PC-3 (cell line): ENCODE measurements around the gene ATXN3. TPM values are rescaled to one million over a fixed set of nuclear protein-coding genes. Genes with fewer than 3 reads are reported as not detected.

Experiments used
- ATAC-seq: fragments of 200-7000 bp; cut with Tn5 transposase; 2 replicates; pipeline ENCODE4 v1.9.1; 2020; ENCODE audit warnings: mild to moderate bottlenecking, moderate library complexity
- BruUV-seq: library from RNA; stranded (reverse); fragments of 400-500 nt; replicated peaks from 2 replicates; lab custom pipeline; 2021; lab: Mats Ljungman, UMichigan
- CTCF ChIA-PET: fragments of 300-600 bp; sonication (Branson Sonifier 250); formaldehyde crosslinking; loops from one replicate; lab custom pipeline; 2022; ENCODE audit warnings: antibody characterized with exemption; lab: Charles Lee
- POLR2A ChIA-PET: fragments of 300-600 bp; sonication (Branson Sonifier 250); formaldehyde crosslinking; loops from one replicate; lab custom pipeline; 2022; ENCODE audit warnings: antibody characterized with exemption; ENCODE audit not compliant: unreplicated experiment; lab: Charles Lee
- DNase-seq: peaks from one replicate; pipeline ENCODE4 v3.0.0-alpha.2; 2015
- H2AFZ ChIP-seq: fragments of 300-600 bp; sonication (generic); 2 replicates; pipeline ENCODE4 v1.6.0; 2016; ENCODE audit warnings: antibody characterized with exemption, low read length
- H3F3A ChIP-seq: fragments of 300-600 bp; sonication (generic); one replicate; pipeline ENCODE4 v1.6.0; 2017; ENCODE audit warnings: antibody characterized with exemption, low read length, control low read depth, mild to moderate bottlenecking; ENCODE audit not compliant: unreplicated experiment
- H3K27ac ChIP-seq: fragments of 300-600 bp; sonication (generic); 2 replicates; pipeline ENCODE4 v1.5.1; 2016; ENCODE audit warnings: mild to moderate bottlenecking, low read length
- H3K27me3 ChIP-seq: fragments of 300-600 bp; sonication (generic); 2 replicates; pipeline ENCODE4 v1.6.1; 2016; ENCODE audit warnings: low read length, mixed read lengths
- H3K36me3 ChIP-seq: fragments of 300-600 bp; sonication (generic); 2 replicates; pipeline ENCODE4 v1.6.1; 2016; ENCODE audit warnings: low read depth, mixed run types, low read length, mixed read lengths
- H3K4me1 ChIP-seq: fragments of 300-600 bp; sonication (generic); 2 replicates; pipeline ENCODE4 v1.5.1; 2016; ENCODE audit warnings: low read length; ENCODE audit not compliant: insufficient read depth
- H3K4me2 ChIP-seq: fragments of 300-600 bp; sonication (generic); 2 replicates; pipeline ENCODE4 v1.6.0; 2016; ENCODE audit warnings: low read length
- H3K4me3 ChIP-seq: fragments of 300-600 bp; sonication (generic); 2 replicates; pipeline ENCODE4 v1.5.1; 2016; ENCODE audit warnings: mild to moderate bottlenecking, low read length, mixed read lengths
- H3K79me2 ChIP-seq: fragments of 300-600 bp; sonication (generic); 2 replicates; pipeline ENCODE4 v1.6.1; 2017; ENCODE audit warnings: low read length, mixed read lengths
- H3K9ac ChIP-seq: fragments of 300-600 bp; sonication (generic); 2 replicates; pipeline ENCODE4 v1.6.0; 2016; ENCODE audit warnings: mild to moderate bottlenecking, low read length
- H3K9me2 ChIP-seq: fragments of 300-600 bp; sonication (generic); replicated peaks from 2 replicates; pipeline ENCODE4 v1.6.1; 2016; ENCODE audit warnings: mixed run types, low read length, mixed read lengths
- H3K9me3 ChIP-seq: fragments of 300-600 bp; sonication (generic); 2 replicates; pipeline ENCODE4 v1.6.1; 2016; ENCODE audit warnings: low read length, mixed read lengths
- H4K20me1 ChIP-seq: fragments of 300-600 bp; sonication (generic); 2 replicates; pipeline ENCODE4 v1.6.1; 2016; ENCODE audit warnings: low read length, mixed read lengths
- CTCF ChIP-seq: fragments of 300-600 bp; sonication (generic); conservative IDR thresholded peaks from 2 replicates; pipeline ENCODE4 v1.5.1; 2017; ENCODE audit warnings: antibody characterized with exemption, low read depth, mild to moderate bottlenecking, low read length
- EZH2 ChIP-seq: fragments of 300-600 bp; sonication (generic); IDR thresholded peaks from one replicate; pipeline ENCODE4 v1.6.1; 2017; ENCODE audit warnings: antibody characterized with exemption, mild to moderate bottlenecking, low read length; ENCODE audit not compliant: unreplicated experiment
- EZH2phosphoT487 ChIP-seq: fragments of 300-600 bp; sonication (generic); IDR thresholded peaks from 2 replicates; pipeline ENCODE4 v1.6.1; 2018; ENCODE audit warnings: mild to moderate bottlenecking, antibody characterized with exemption, low read length, borderline replicate concordance
- intact Hi-C: fragments of 100-400 bp; cut with micrococcal nuclease; formaldehyde crosslinking; loops from 2 replicates; pipeline ENCODE4 v1.9.0; 2023
- total RNA-seq: library from RNA; depleted of rRNA; stranded (reverse); fragments of >200 nt; gene quantifications from 2 replicates; pipeline ENCODE4 v1.2.3, GENCODE V29; 2014

ATXN3 gene
- total RNA-seq, 1 experiment from 2014 or later, result 49.3 TPM

GRCh38 chr14:92122351-92122677 lies 15.9 kb upstream of the ATXN3 start:
- TF ChIP-seq EZH2, result no peak
- TF ChIP-seq EZH2phosphoT487, result no peak
- no peak for TF ChIP-seq CTCF
- no peaks in the 10 kb centered on the region for H3K9me2 ChIP-seq
- BruUV-seq, result no TSS peak
- peaks cover 13% of the 10 kb centered on the region; the same call in 1 of the 2 replicates for H3K36me3 ChIP-seq
- H3K79me2 ChIP-seq, result peaks cover 62% of the 10 kb centered on the region
- intact Hi-C loops, result no loop called here
- ChIA-PET CTCF (interaction anchor here (1.8 kb wide), 1 partner anchor 16 kb away, joined by 18 read pairs; the partner anchor contains the start of gene ATXN3), POLR2A (interaction anchor here (1.1 kb wide), 1 partner anchor 16 kb away, joined by 3 read pairs; the partner anchor contains the start of gene ATXN3)
- no peaks in the 10 kb centered on the region for H4K20me1 ChIP-seq
- H3K9ac ChIP-seq, result peak overlapping the region; percentile 99
- ATAC-seq (peak; percentile 21), DNase-seq (peak; percentile 7)
- peak overlapping the region; percentile 99 for H3K4me3 ChIP-seq
- no peaks in the 10 kb centered on the region for H3K27me3 ChIP-seq
- H2AFZ ChIP-seq, result peak overlapping the region; percentile 96
- peaks cover 14% of the 10 kb centered on the region; the same call in 1 of the 2 replicates for H3K4me1 ChIP-seq
- no peaks in the 10 kb centered on the region for H3F3A ChIP-seq
- H3K27ac ChIP-seq, result peak overlapping the region; percentile 78
- no peaks in the 10 kb centered on the region for H3K9me3 ChIP-seq
- peak overlapping the region; percentile 90 for H3K4me2 ChIP-seq

DNA sequence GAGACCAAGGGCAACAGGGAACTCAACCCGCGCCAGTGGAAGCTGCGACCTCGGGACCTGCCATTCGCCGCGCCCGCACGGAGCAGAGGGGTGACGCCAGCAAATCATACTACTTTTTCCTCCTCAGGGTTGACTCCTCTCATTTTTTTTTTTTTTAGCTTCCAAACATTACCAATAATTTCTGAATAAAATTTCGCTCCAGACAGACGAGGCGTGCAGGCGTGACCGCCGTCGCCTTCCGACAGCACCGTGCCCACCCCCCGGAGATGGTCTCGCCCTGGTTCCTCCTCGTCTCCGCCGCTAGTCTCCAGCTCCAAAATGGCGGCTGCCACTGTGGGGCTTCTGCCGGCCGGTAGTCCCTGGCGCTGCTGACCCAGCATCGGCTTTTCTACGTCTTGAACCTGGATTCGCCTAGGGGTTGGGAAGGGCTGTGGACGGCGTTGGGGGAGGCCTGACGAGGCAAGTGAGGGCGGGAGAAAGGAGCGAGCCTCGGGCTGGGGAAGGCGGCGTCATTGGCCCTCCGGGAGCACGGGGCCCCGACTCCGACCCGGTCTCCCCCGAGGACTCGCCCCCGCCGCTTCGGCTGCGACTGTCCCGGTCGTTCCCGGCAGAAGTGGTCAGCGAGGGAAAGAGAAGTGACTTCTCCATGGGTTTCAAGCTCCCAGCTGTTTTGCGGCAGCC lies 15.4 kb upstream of the ATXN3 start, which contains the start of the genes CPSF2 and NDUFB1:
Gene CPSF2, plus strand, starts transcription at position 300 of the 681 bp plus-strand sequence. CDS start 9,016 bp downstream, outside the sequence.
Gene NDUFB1, minus strand, starts transcription at position 37 of the 681 bp plus-strand sequence. CDS start 4,069 bp downstream, outside the sequence.
- TF ChIP-seq EZH2phosphoT487 (no peak), EZH2 (no peak), CTCF (no peak)
- Histone ChIP-seq H3K4me2 (peak within 1 kb of the TSS; percentile 90), H3K9ac (peak within 1 kb of the TSS; percentile 99), H3F3A (no peaks in the 10 kb centered on the region), H3K79me2 (peaks cover 62% of the 10 kb centered on the region), H3K4me1 (peaks cover 14% of the 10 kb centered on the region; the same call in 1 of the 2 replicates), H3K9me3 (no peaks in the 10 kb centered on the region), H4K20me1 (no peaks in the 10 kb centered on the region), H3K4me3 (peak within 1 kb of the TSS; percentile 99), H3K27me3 (no peaks in the 10 kb centered on the region), H2AFZ (peak within 1 kb of the TSS; percentile 96), H3K9me2 (no peaks in the 10 kb centered on the region), H3K36me3 (peaks cover 15% of the 10 kb centered on the region; the same call in 1 of the 2 replicates), H3K27ac (peak within 1 kb of the TSS; percentile 78)
- ChIA-PET POLR2A (interaction anchor here (0.6 to 1.1 kb wide), 2 partner anchors 16 to 81 kb away, joined by 3 read pairs; partner anchors contain the start of gene ATXN3), CTCF (interaction anchor here (1.8 kb wide), 1 partner anchor 15 kb away, joined by 18 read pairs; the partner anchor contains the start of gene ATXN3)
- peak; percentile 91 for ATAC-seq
- peak; percentile 71 for DNase-seq
- intact Hi-C loops, result loop anchor here (1.0 kb wide), 1 partner anchor 16 kb away; the partner anchor contains the start of gene ATXN3
- BruUV-seq, result TSS peak; percentile 59
